ENCODE data around the gene CENPH. TPM values are rescaled to one million over a fixed set of nuclear protein-coding genes. Genes with fewer than 3 reads are reported as not detected.
"Not testable (repeated sequence)": the region's sequence is repeated elsewhere in the genome, so short reads cannot be mapped to it uniquely, and the experiment has no call there.

CENPH gene
- total and polyA plus RNA-seq, 5 donors = 2.7 to 4.3 (median 3.6) TPM

- ATAC-seq (no peak), DNase-seq (no peak)
- Histone ChIP-seq H3K27ac (ENCODE audit: low read length) (no peak overlapping the region), H3K9me3 (ENCODE audit: control insufficient read depth, low read length) (no peaks in the 10 kb centered on the region), H3K27me3 (ENCODE audit: control insufficient read depth, insufficient read depth) (no peaks in the 10 kb centered on the region), H3K4me3 (ENCODE audit: low read length) (no peak overlapping the region), H3K4me1 (ENCODE audit: control insufficient read depth, insufficient read depth, low read length) (no peaks in the 10 kb centered on the region)
- intact Hi-C loops (cut with DNase I) = no loop called here
- WGBS = 67% methylated on average over 2 of the region's 2 CpGs
Measured at GRCh38 chr5:69209602-69210001, 20.2 kb downstream of the CENPH start.

GRCh38 chr5:69211200-69211599, 21.8 kb downstream of the CENPH start:
- WGBS = 84% methylated on average over 2 of the region's 2 CpGs
- H3K27me3 ChIP-seq (ENCODE audit: control insufficient read depth, insufficient read depth) = no peaks in the 10 kb centered on the region
- H3K27ac ChIP-seq (ENCODE audit: low read length) = no peak overlapping the region
- DNase-seq (no peak), ATAC-seq (no peak)
- H3K4me3 ChIP-seq (ENCODE audit: low read length) = no peak overlapping the region
- H3K4me1 ChIP-seq (ENCODE audit: control insufficient read depth, insufficient read depth, low read length) = no peaks in the 10 kb centered on the region
- intact Hi-C loops (cut with DNase I) = no loop called here
- no peaks in the 10 kb centered on the region for H3K9me3 ChIP-seq (ENCODE audit: control insufficient read depth, low read length)

GRCh38 chr5:69212022-69212421, 22.6 kb downstream of the CENPH start:
- Histone ChIP-seq H3K9me3 (ENCODE audit: control insufficient read depth, low read length) (no peaks in the 10 kb centered on the region), H3K27ac (ENCODE audit: low read length) (no peak overlapping the region), H3K4me1 (ENCODE audit: control insufficient read depth, insufficient read depth, low read length) (no peaks in the 10 kb centered on the region), H3K4me3 (ENCODE audit: low read length) (no peak overlapping the region), H3K27me3 (ENCODE audit: control insufficient read depth, insufficient read depth) (no peaks in the 10 kb centered on the region)
- no peak for ATAC-seq
- no peak for DNase-seq
- WGBS = 89% methylated on average over 2 of the region's 2 CpGs
- intact Hi-C loops (cut with DNase I) = no loop called here

GRCh38 chr5:69213513-69214215, 24.3 kb downstream of the CENPH start:
- DNase-seq = no peak
- no peak for ATAC-seq
- Histone ChIP-seq H3K27ac (ENCODE audit: low read length) (no peak overlapping the region), H3K4me1 (ENCODE audit: control insufficient read depth, insufficient read depth, low read length) (no peaks in the 10 kb centered on the region), H3K27me3 (ENCODE audit: control insufficient read depth, insufficient read depth) (no peaks in the 10 kb centered on the region), H3K9me3 (ENCODE audit: control insufficient read depth, low read length) (no peaks in the 10 kb centered on the region), H3K4me3 (ENCODE audit: low read length) (no peak overlapping the region)
- intact Hi-C loops (cut with DNase I) = no loop called here
- WGBS = 95% methylated on average over 4 of the region's 4 CpGs

- ATAC-seq (no peak), DNase-seq (no peak)
- Histone ChIP-seq H3K27me3 (ENCODE audit: control insufficient read depth, insufficient read depth) (no peaks in the 10 kb centered on the region), H3K4me1 (ENCODE audit: control insufficient read depth, insufficient read depth, low read length) (no peaks in the 10 kb centered on the region), H3K4me3 (ENCODE audit: low read length) (peak overlapping the region; percentile 80), H3K27ac (ENCODE audit: low read length) (no peak overlapping the region), H3K9me3 (ENCODE audit: control insufficient read depth, low read length) (no peaks in the 10 kb centered on the region)
- intact Hi-C loops (cut with DNase I) = no loop called here
- WGBS = 52% methylated on average over 6 of the region's 6 CpGs
Measured at GRCh38 chr5:69217151-69217511, 27.7 kb downstream of the CENPH start.

- ATAC-seq (peak; percentile 100), DNase-seq (peak; percentile 98 to 99 (median 99))
- Histone ChIP-seq H3K27ac (ENCODE audit: low read length) (peak overlapping the region; percentile 97), H3K4me3 (ENCODE audit: low read length) (peak overlapping the region; percentile 80), H3K27me3 (ENCODE audit: control insufficient read depth, insufficient read depth) (no peaks in the 10 kb centered on the region), H3K9me3 (ENCODE audit: control insufficient read depth, low read length) (no peaks in the 10 kb centered on the region), H3K4me1 (ENCODE audit: control insufficient read depth, insufficient read depth, low read length) (no peaks in the 10 kb centered on the region)
- WGBS = under 1% methylated on average over 73 of the region's 73 CpGs
- intact Hi-C loops (cut with DNase I) = no loop called here
Measured at GRCh38 chr5:69217548-69218526, 28.5 kb downstream of the CENPH start.

GRCh38 chr5:69219939-69220338, 30.6 kb downstream of the CENPH start:
- no peaks in the 10 kb centered on the region for H3K9me3 ChIP-seq (ENCODE audit: control insufficient read depth, low read length)
- H3K27me3 ChIP-seq (ENCODE audit: control insufficient read depth, insufficient read depth) = no peaks in the 10 kb centered on the region
- H3K4me1 ChIP-seq (ENCODE audit: control insufficient read depth, insufficient read depth, low read length) = no peaks in the 10 kb centered on the region
- H3K4me3 ChIP-seq (ENCODE audit: low read length) = no peak overlapping the region
- no peak for ATAC-seq
- intact Hi-C loops (cut with DNase I) = loop anchor here in 1 of 4 donors (10.0 kb wide), 1 partner anchor 55 kb away; the partner anchor contains the start of gene CCNB1
- DNase-seq = no peak
- no peak overlapping the region for H3K27ac ChIP-seq (ENCODE audit: low read length)

GRCh38 chr5:69220371-69220770, 31.0 kb downstream of the CENPH start:
- not testable (repeated sequence) for H3K4me3 ChIP-seq (ENCODE audit: low read length); ATAC-seq; H3K27ac ChIP-seq (ENCODE audit: low read length); DNase-seq; H3K9me3 ChIP-seq (ENCODE audit: control insufficient read depth, low read length); H3K4me1 ChIP-seq (ENCODE audit: control insufficient read depth, insufficient read depth, low read length); H3K27me3 ChIP-seq (ENCODE audit: control insufficient read depth, insufficient read depth)
- intact Hi-C loops (cut with DNase I) = loop anchor here in 1 of 4 donors (10.0 kb wide), 1 partner anchor 56 kb away; the partner anchor contains the start of gene CCNB1
- WGBS = 95% methylated on average over 18 of the region's 18 CpGs

- H3K27ac ChIP-seq (ENCODE audit: low read length); H3K9me3 ChIP-seq (ENCODE audit: control insufficient read depth, low read length); H3K4me3 ChIP-seq (ENCODE audit: low read length); ATAC-seq; DNase-seq; H3K27me3 ChIP-seq (ENCODE audit: control insufficient read depth, insufficient read depth); H3K4me1 ChIP-seq (ENCODE audit: control insufficient read depth, insufficient read depth, low read length): not testable (repeated sequence)
- intact Hi-C loops (cut with DNase I) = loop anchor here in 1 of 4 donors (10.0 kb wide), 1 partner anchor 56 kb away; the partner anchor contains the start of gene CCNB1
- WGBS = 73% methylated on average over 9 of the region's 9 CpGs
Measured at GRCh38 chr5:69220833-69221232, 31.4 kb downstream of the CENPH start.

- H3K4me3 ChIP-seq (ENCODE audit: low read length) = no peak overlapping the region
- no peaks in the 10 kb centered on the region for H3K9me3 ChIP-seq (ENCODE audit: control insufficient read depth, low read length)
- no peak overlapping the region for H3K27ac ChIP-seq (ENCODE audit: low read length)
- no peaks in the 10 kb centered on the region for H3K27me3 ChIP-seq (ENCODE audit: control insufficient read depth, insufficient read depth)
- no peaks in the 10 kb centered on the region for H3K4me1 ChIP-seq (ENCODE audit: control insufficient read depth, insufficient read depth, low read length)
- 94% methylated on average over 8 of the region's 8 CpGs for WGBS
- no peak for ATAC-seq
- DNase-seq = no peak
- intact Hi-C loops (cut with DNase I) = loop anchor here in 1 of 4 donors (10.0 kb wide), 1 partner anchor 60 kb away; the partner anchor contains the start of gene CCNB1
Measured at GRCh38 chr5:69224520-69224919, 35.1 kb downstream of the CENPH start.

- no peaks in the 10 kb centered on the region for H3K27me3 ChIP-seq (ENCODE audit: control insufficient read depth, insufficient read depth)
- WGBS = 96% methylated on average over 4 of the region's 4 CpGs
Measured at GRCh38 chr5:69225860-69226259, 36.5 kb downstream of the CENPH start.

More at GRCh38 chr5:69225860-69226259, 36.5 kb downstream of the CENPH start:
- intact Hi-C loops (cut with DNase I) = loop anchor here in 1 of 4 donors (10.0 kb wide), 1 partner anchor 61 kb away; the partner anchor contains the start of gene CCNB1
- Histone ChIP-seq H3K4me3 (ENCODE audit: low read length) (no peak overlapping the region), H3K4me1 (ENCODE audit: control insufficient read depth, insufficient read depth, low read length) (no peaks in the 10 kb centered on the region), H3K9me3 (ENCODE audit: control insufficient read depth, low read length) (no peaks in the 10 kb centered on the region), H3K27ac (ENCODE audit: low read length) (no peak overlapping the region)
- DNase-seq (no peak), ATAC-seq (no peak)

All from right cardiac atrium (tissue), 5 donors.